AG04450 (cell line): ENCODE data around the gene MAGI2. TPM values are rescaled to one million over a fixed set of nuclear protein-coding genes. Genes with fewer than 3 reads are reported as not detected.
"Not testable (repeated sequence)": the region's sequence is repeated elsewhere in the genome, so short reads cannot be mapped to it uniquely, and the experiment has no call there.

Source experiments
- CTCF ChIA-PET: fragments of 300-600, 350-600 bp; formaldehyde crosslinking; extraction: SDS; loops from one replicate; lab custom pipeline; 2022; ENCODE audit warnings: antibody characterized with exemption, inconsistent platforms; lab: Charles Lee
- POLR2A ChIA-PET: fragments of 350-600 bp; formaldehyde crosslinking; extraction: SDS; loops from one replicate; lab custom pipeline; 2021; ENCODE audit warnings: antibody characterized with exemption, inconsistent platforms; lab: Yijun Ruan, JAX
- DNase-seq: peaks from one replicate; pipeline ENCODE4 v3.0.0-alpha.2; 2011; ENCODE audit warnings: low read depth, low spot score
- H3K27ac ChIP-seq: one replicate; pipeline ENCODE4 v1.5.1; 2012; ENCODE audit warnings: low read depth, low read length, control low read depth
- H3K27me3 ChIP-seq: one replicate; pipeline ENCODE4 v1.6.0; 2012; ENCODE audit warnings: low read length; ENCODE audit not compliant: control insufficient read depth, insufficient read depth
- H3K4me3 ChIP-seq: 2 replicates; pipeline ENCODE4 v1.5.1; 2011; ENCODE audit warnings: mild to moderate bottlenecking, low read depth, low read length, control low read depth
- H3K9me3 ChIP-seq: 2 replicates; pipeline ENCODE4 v1.5.1; 2012; ENCODE audit warnings: low read length; ENCODE audit not compliant: control insufficient read depth, insufficient read depth
- polyA plus RNA-seq: library from polyadenylated mRNA; depleted of rRNA; stranded (reverse); fragments of >200 nt; gene quantifications from 2 replicates; pipeline ENCODE4 v1.2.3, GENCODE V29; 2011
- TF ChIP-seq, protein P1 (sequence below): IDR thresholded peaks from 2 replicates; pipeline ENCODE4 v1.5.1; 2011; ENCODE audit warnings: low read depth, low read length, control low read depth, inconsistent platforms

The MAGI2 gene
- polyA plus RNA-seq, 1 experiment, result 2.3 TPM

DNA sequence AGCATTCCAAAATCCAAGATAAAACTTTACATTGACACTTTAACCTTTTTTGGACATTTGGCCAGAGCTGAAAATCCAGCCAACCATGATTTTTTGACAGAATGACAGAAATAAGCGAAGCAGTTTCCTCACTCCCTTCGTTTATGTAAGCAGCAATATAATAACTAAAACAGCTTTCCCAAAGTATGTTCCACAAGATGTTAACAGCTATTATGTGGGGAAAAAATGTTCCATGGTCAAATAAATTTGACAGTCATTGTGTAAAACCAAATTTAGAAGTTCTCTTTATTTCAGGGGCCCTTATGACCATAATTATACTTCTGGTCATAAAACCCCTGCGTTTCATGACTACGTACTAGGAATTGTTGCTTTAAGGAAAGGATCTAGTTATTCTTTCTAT lies 416.5 kb downstream of the MAGI2 start:
- no peak overlapping the region for H3K4me3 ChIP-seq
- no peak for DNase-seq
- CTCF ChIA-PET, result no interaction called here

DNA sequence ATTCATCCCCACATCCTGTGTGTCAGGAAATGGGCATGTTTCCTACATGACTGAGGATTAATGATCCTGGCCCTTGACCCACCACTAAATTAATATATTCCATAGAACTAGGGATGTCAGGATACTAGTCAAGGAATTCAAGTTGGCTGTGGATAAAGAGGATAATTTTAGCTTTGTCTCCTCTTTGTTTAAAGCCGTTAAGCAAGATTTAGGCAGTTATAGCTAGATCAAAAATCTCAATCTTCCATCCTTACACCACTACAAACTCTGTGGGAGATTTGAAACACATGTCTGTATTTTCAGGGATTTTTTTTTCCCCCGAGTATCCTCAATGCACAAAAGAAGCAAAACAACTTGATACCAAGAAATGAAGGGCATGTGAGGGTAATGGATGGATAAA lies 417.1 kb downstream of the MAGI2 start:
- CTCF ChIA-PET, result no interaction called here
- no peak for DNase-seq
- Histone ChIP-seq H3K27ac (no peak overlapping the region), H3K27me3 (no peaks in the 10 kb centered on the region), H3K9me3 (no peaks in the 10 kb centered on the region), H3K4me3 (no peak overlapping the region)
- TF ChIP-seq, protein P1, sequence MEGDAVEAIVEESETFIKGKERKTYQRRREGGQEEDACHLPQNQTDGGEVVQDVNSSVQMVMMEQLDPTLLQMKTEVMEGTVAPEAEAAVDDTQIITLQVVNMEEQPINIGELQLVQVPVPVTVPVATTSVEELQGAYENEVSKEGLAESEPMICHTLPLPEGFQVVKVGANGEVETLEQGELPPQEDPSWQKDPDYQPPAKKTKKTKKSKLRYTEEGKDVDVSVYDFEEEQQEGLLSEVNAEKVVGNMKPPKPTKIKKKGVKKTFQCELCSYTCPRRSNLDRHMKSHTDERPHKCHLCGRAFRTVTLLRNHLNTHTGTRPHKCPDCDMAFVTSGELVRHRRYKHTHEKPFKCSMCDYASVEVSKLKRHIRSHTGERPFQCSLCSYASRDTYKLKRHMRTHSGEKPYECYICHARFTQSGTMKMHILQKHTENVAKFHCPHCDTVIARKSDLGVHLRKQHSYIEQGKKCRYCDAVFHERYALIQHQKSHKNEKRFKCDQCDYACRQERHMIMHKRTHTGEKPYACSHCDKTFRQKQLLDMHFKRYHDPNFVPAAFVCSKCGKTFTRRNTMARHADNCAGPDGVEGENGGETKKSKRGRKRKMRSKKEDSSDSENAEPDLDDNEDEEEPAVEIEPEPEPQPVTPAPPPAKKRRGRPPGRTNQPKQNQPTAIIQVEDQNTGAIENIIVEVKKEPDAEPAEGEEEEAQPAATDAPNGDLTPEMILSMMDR, result no peak
- POLR2A ChIA-PET, result interaction anchor here (0.6 kb wide), 1 partner anchor 266 kb away, joined by 3 read pairs; no protein-coding TSS in a partner anchor

More for the DNA sequence above, 416.5 kb downstream of the MAGI2 start:
- no peak overlapping the region for H3K27ac ChIP-seq
- no peaks in the 10 kb centered on the region for H3K27me3 ChIP-seq
- H3K9me3 ChIP-seq, result no peaks in the 10 kb centered on the region
- POLR2A ChIA-PET, result interaction anchor here (0.6 kb wide), 1 partner anchor 266 kb away, joined by 3 read pairs; no protein-coding TSS in a partner anchor
- TF ChIP-seq, protein P1, result no peak

DNA sequence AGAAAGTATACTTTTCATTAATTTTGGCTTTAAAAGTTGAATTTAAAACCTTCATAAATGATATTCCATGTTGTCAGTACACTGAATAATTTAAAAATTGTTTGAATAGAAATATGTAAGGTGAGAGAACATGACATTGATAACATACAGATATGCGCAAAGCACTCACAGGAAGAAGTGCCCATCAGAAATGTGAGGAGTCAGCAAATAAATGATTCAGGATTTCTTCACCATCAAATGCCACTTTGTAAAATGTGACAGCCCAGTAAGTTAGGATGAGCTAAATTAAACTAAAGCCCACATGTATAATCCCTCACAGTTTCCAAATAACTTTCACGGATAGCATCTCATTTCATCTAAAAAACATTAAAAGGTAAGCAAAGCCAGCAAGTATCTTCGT lies 417.6 kb downstream of the MAGI2 start:
- Histone ChIP-seq H3K27me3 (no peaks in the 10 kb centered on the region), H3K4me3 (no peak overlapping the region), H3K27ac (no peak overlapping the region), H3K9me3 (no peaks in the 10 kb centered on the region)
- CTCF ChIA-PET, result no interaction called here
- no peak for DNase-seq
- POLR2A ChIA-PET, result no interaction called here
- TF ChIP-seq, protein P1, result no peak

DNA sequence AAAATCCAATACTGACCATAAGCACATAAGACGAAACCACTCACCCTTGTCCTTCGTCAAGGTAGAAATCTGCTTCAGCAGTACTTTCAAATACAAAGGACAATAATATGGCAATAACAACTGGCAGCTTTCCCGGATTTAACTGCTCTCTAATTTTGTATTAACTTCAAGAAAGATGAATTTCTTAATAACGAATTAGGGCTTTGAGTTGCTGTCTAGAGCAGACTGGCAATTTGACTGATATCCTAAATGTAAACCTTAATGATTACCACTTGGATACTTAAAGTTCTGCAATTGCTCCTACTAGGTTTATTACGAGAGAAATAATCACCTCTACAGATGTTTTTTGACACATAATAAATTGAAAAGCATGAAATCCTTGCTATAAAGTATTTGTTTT lies 418.7 kb downstream of the MAGI2 start:
- TF ChIP-seq, protein P1, result no peak
- ChIA-PET CTCF (no interaction called here), POLR2A (no interaction called here)
- no peak for DNase-seq
- no peaks in the 10 kb centered on the region for H3K27me3 ChIP-seq
- H3K27ac ChIP-seq, result no peak overlapping the region
- H3K9me3 ChIP-seq, result no peaks in the 10 kb centered on the region
- no peak overlapping the region for H3K4me3 ChIP-seq

DNA sequence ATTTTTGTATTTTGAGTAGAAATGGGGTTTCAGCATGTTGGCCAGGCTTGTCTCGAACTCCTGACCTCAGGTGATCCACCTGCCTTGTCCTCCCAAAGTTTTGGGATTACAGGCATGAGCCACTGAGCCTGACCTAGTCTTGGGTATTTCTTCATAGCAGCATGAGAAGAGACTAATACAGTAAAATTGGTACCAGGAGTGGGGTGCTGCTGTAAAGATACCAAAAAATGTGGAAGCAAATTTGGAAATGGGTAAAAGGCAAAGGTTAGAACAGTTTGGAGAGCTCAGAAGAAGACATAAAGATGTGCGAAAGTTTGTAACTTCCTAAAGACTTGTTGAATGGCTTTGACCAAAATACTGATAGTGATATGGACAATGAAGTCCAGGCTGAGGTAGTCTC lies 433.8 kb downstream of the MAGI2 start:
- H3K4me3 ChIP-seq, POLR2A ChIA-PET, CTCF ChIA-PET, H3K27me3 ChIP-seq, DNase-seq, H3K27ac ChIP-seq: not testable (repeated sequence)
- peaks cover 18% of the 10 kb centered on the region for H3K9me3 ChIP-seq

DNA sequence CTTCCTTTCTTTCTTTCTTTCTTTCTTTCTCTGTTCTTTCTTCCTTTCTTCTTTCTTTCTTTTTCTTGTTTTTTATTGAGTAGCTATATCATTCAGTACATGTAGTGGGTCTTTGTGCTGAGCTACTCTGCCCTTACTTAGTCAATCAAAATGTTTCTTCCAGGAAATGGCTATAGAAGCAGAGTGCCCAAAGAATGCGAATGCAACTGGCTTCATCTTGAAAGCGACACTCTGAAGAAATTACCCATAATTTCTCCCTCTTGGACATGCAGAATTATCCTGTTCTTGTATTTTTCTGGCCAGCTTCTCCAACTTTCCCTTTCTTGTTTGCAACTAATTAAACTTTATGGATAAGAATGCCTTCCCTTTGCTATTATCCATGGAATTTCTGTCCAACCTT lies 441.5 kb downstream of the MAGI2 start:
- Histone ChIP-seq H3K27me3 (no peaks in the 10 kb centered on the region), H3K4me3 (no peak overlapping the region), H3K27ac (no peak overlapping the region), H3K9me3 (no peaks in the 10 kb centered on the region; the same call in 1 of the 2 replicates)
- POLR2A ChIA-PET, result no interaction called here
- CTCF ChIA-PET, result no interaction called here
- TF ChIP-seq, protein P1, result no peak
- no peak for DNase-seq
